IMR-90 (cell line): ENCODE measurements around the gene LDB1. TPM values are rescaled to one million over a fixed set of nuclear protein-coding genes. Genes with fewer than 3 reads are reported as not detected.

Experiments
- ATAC-seq: fragments of 200-7000 bp; cut with Tn5 transposase; 2 replicates; pipeline ENCODE4 v1.9.1; 2020; ENCODE audit warnings: low read depth, mild to moderate bottlenecking, moderate library complexity
- BruUV-seq: library from RNA; stranded (reverse); fragments of 400-500 nt; replicated peaks from 2 replicates; lab custom pipeline; 2021; lab: Mats Ljungman, UMichigan
- CTCF ChIA-PET: fragments of 300-600 bp; formaldehyde crosslinking; extraction: SDS; loops from one replicate; lab custom pipeline; 2021; ENCODE audit warnings: antibody characterized with exemption; lab: Yijun Ruan, JAX
- POLR2A ChIA-PET: fragments of 300-600 bp; sonication (Branson Sonifier 250); formaldehyde crosslinking; loops from one replicate; lab custom pipeline; 2022; ENCODE audit warnings: antibody characterized with exemption; ENCODE audit not compliant: unreplicated experiment; lab: Charles Lee
- DNase-seq: peaks from one replicate; pipeline ENCODE4 v3.0.0; 2013
- H2AFZ ChIP-seq: replicated peaks from 2 replicates; pipeline ENCODE3; 2013; ENCODE audit warnings: low read length, mild to moderate bottlenecking; ENCODE audit not compliant: poor library complexity
- H2AK5ac ChIP-seq: 2 replicates; pipeline ENCODE4 v1.6.1; 2013; ENCODE audit warnings: low read depth, low read length, inconsistent platforms
- H2AK9ac ChIP-seq: replicated peaks from 2 replicates; pipeline ENCODE3; 2013; ENCODE audit warnings: mild to moderate bottlenecking, low read depth, low read length, moderate library complexity; ENCODE audit not compliant: poor library complexity
- H2BK120ac ChIP-seq: 2 replicates; pipeline ENCODE4 v1.6.1; 2013; ENCODE audit warnings: low read depth, low read length, inconsistent platforms
- H2BK15ac ChIP-seq: 3 replicates; pipeline ENCODE4 v1.6.1; 2013; ENCODE audit warnings: low read depth, low read length, inconsistent platforms
- H2BK20ac ChIP-seq: 2 replicates; pipeline ENCODE4 v1.6.1; 2013; ENCODE audit warnings: low read depth, mild to moderate bottlenecking, inconsistent platforms, low read length, moderate library complexity
- H2BK5ac ChIP-seq: 2 replicates; pipeline ENCODE4 v1.6.1; 2013; ENCODE audit warnings: mild to moderate bottlenecking, low read depth, low read length, inconsistent platforms; ENCODE audit not compliant: poor library complexity, severe bottlenecking
- H3K14ac ChIP-seq: replicated peaks from 2 replicates; pipeline ENCODE4 v1.6.1; 2013; ENCODE audit warnings: low read depth, low read length, inconsistent platforms
- H3K18ac ChIP-seq: 2 replicates; pipeline ENCODE4 v1.6.1; 2013; ENCODE audit warnings: low read depth, low read length, control low read depth
- H3K23ac ChIP-seq: 2 replicates; pipeline ENCODE4 v1.6.1; 2013; ENCODE audit warnings: low read depth, low read length, inconsistent platforms
- H3K27ac ChIP-seq: 2 replicates; pipeline ENCODE4 v1.5.1; 2013; ENCODE audit warnings: mild to moderate bottlenecking, control low read depth, low read length; ENCODE audit not compliant: insufficient read depth
- H3K27me3 ChIP-seq: 2 replicates; pipeline ENCODE4 v1.6.1; 2013; ENCODE audit warnings: low read length; ENCODE audit not compliant: control insufficient read depth, insufficient read depth
- H3K36me3 ChIP-seq: 2 replicates; pipeline ENCODE4 v1.6.1; 2013; ENCODE audit warnings: low read length, mixed read lengths; ENCODE audit not compliant: control insufficient read depth, insufficient read depth
- H3K4ac ChIP-seq: 2 replicates; pipeline ENCODE4 v1.6.1; 2013; ENCODE audit warnings: low read depth, low read length, inconsistent platforms
- H3K4me1 ChIP-seq: 2 replicates; pipeline ENCODE4 v1.6.1; 2013; ENCODE audit warnings: low read length, mixed read lengths; ENCODE audit not compliant: control insufficient read depth, insufficient read depth
- H3K4me2 ChIP-seq: 2 replicates; pipeline ENCODE4 v1.6.1; 2013; ENCODE audit warnings: low read depth, mild to moderate bottlenecking, control low read depth, low read length, moderate library complexity
- H3K4me3 ChIP-seq: 2 replicates; pipeline ENCODE4 v1.5.1; 2013; ENCODE audit warnings: low read depth, mild to moderate bottlenecking, control low read depth, low read length, moderate library complexity; ENCODE audit not compliant: insufficient read depth
- H3K56ac ChIP-seq: 2 replicates; pipeline ENCODE4 v1.6.1; 2013; ENCODE audit warnings: low read length, inconsistent platforms; ENCODE audit not compliant: insufficient read depth; ENCODE audit errors: extremely low read depth
- H3K79me1 ChIP-seq, 2 experiments: 2 replicates each; pipeline ENCODE4 v1.6.1; 2013; ENCODE audit warnings: low read length in 2 of 2, inconsistent platforms in 1 of 2, low read depth in 1 of 2
- H3K9ac ChIP-seq: 2 replicates; pipeline ENCODE4 v1.6.1; 2013; ENCODE audit warnings: low read depth, low read length, control low read depth
- H3K9me1 ChIP-seq: 2 replicates; pipeline ENCODE4 v1.6.1; 2013; ENCODE audit warnings: low read length, inconsistent platforms; ENCODE audit not compliant: insufficient read depth
- H3K9me3 ChIP-seq: 2 replicates; pipeline ENCODE4 v1.6.1; 2013; ENCODE audit warnings: low read length; ENCODE audit not compliant: control insufficient read depth, insufficient read depth
- H4K20me1 ChIP-seq: 2 replicates; pipeline ENCODE4 v1.6.1; 2013; ENCODE audit warnings: low read length, inconsistent platforms; ENCODE audit not compliant: insufficient read depth
- H4K5ac ChIP-seq: 2 replicates; pipeline ENCODE4 v1.6.1; 2013; ENCODE audit warnings: mild to moderate bottlenecking, low read depth, low read length, control low read depth
- H4K8ac ChIP-seq, 2 experiments: 2 replicates each; pipeline ENCODE4 v1.6.1; 2013; ENCODE audit warnings: low read depth in 2 of 2, low read length in 2 of 2, control low read depth in 1 of 2, inconsistent platforms in 1 of 2
- H4K91ac ChIP-seq: 2 replicates; pipeline ENCODE4 v1.6.1; 2013; ENCODE audit warnings: low read depth, low read length, inconsistent platforms; ENCODE audit not compliant: insufficient read depth
- MAZ ChIP-seq: IDR thresholded peaks from 2 replicates; pipeline ENCODE4 v1.6.1; 2012; ENCODE audit warnings: low read depth, mild to moderate bottlenecking, low read length, improper control_type of control experiment, moderate library complexity, borderline replicate concordance
- NFE2L2 ChIP-seq: fragments of 150-350 bp; IDR thresholded peaks from 2 replicates; pipeline ENCODE4 v1.6.1; 2016; ENCODE audit warnings: low read depth, mild to moderate bottlenecking, low read length
- RAD21 ChIP-seq: IDR thresholded peaks from 2 replicates; pipeline ENCODE4 v1.6.1; 2012; ENCODE audit warnings: low read length, improper control_type of control experiment
- WGBS, 2 experiments: methylation state at CpG; one replicate each; pipeline versions ENCODE4 v1.1.5 to v1.1.7; 2013; ENCODE audit warnings: missing lambda C conversion rate in 2 of 2; ENCODE audit not compliant: insufficient read length in 1 of 2; ENCODE audit errors: extremely low coverage in 2 of 2; 5-methylcytosine and 5-hydroxymethylcytosine counted together
- dilution Hi-C: fragments of 300-500 bp; cut with HindIII; formaldehyde crosslinking; loops from one replicate; pipeline ENCODE4 v1.14.3; 2018; ENCODE audit warnings: low sequenced_read_pairs; ENCODE audit not compliant: unreplicated experiment
- in situ Hi-C: fragments of 300-500 bp; cut with MboI; formaldehyde crosslinking; loops from 3 replicates; pipeline ENCODE4 v1.14.3; 2019; ENCODE audit warnings: low sequenced_read_pairs, inconsistent platforms, mixed read lengths
- intact Hi-C: fragments of 100-400 bp; cut with micrococcal nuclease; formaldehyde crosslinking; loops from 2 replicates; pipeline ENCODE4 v1.10.0; 2022
- polyA plus RNA-seq, 3 experiments: library from polyadenylated mRNA; depleted of rRNA; stranded (reverse); fragments of >200 nt; gene quantifications; 2 replicates each; pipeline ENCODE4 v1.2.3, GENCODE V29; 2012; ENCODE audit warnings: low replicate concordance in 1 of 3
- total RNA-seq: library from RNA; depleted of rRNA; stranded (reverse); fragments of >200 nt; gene quantifications from 2 replicates; pipeline ENCODE4 v1.2.3, GENCODE V29; 2012
- TF ChIP-seq, protein P1 (sequence below): fragments of 150-350 bp; IDR thresholded peaks from 2 replicates; pipeline ENCODE4 v1.6.1; 2017; ENCODE audit warnings: mild to moderate bottlenecking, antibody characterized with exemption, low read length, low read depth

The LDB1 gene
- total and polyA plus RNA-seq, 2 of the 4 experiments (the other 2 are of a cell fraction), result 47.9 to 92.4 TPM

DNA sequence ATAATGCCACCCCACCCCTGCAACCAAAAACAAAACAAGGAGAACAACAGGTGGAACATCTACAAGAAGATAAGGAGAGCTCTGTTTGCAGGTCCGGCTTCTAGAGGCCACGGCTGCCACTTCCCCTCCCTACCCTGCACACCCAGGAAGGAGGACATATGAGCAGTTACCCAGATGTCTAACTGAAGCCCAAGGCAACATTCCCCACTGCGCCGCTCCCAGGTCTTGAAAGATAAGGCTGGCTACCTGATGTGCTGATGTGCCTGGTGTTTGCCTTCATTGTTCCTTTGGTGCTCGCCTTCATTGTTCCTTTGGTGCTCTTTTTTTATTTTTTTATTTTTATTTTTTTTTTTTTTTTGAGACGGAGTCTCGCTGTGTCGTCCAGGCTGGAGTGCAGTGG lies 34.0 kb downstream of the LDB1 start:
- no peaks in the 10 kb centered on the region for H3K27me3 ChIP-seq
- no peak overlapping the region for H3K4me3 ChIP-seq
- no peak overlapping the region for H2AK5ac ChIP-seq
- ChIA-PET POLR2A (no interaction called here), CTCF (no interaction called here)
- H2BK120ac ChIP-seq, result no peak overlapping the region
- dilution Hi-C loops (no loop called here), in situ Hi-C loops (no loop called here), intact Hi-C loops (no loop called here)
- H3K23ac ChIP-seq, result no peak overlapping the region
- H3K18ac ChIP-seq, result no peak overlapping the region
- no peak overlapping the region for H2BK20ac ChIP-seq
- H4K91ac ChIP-seq, result no peak overlapping the region
- H3K4me2 ChIP-seq, result no peak overlapping the region
- no peak overlapping the region for H4K8ac ChIP-seq
- H3K4me1 ChIP-seq, result no peaks in the 10 kb centered on the region
- H4K20me1 ChIP-seq, result no peaks in the 10 kb centered on the region
- no peak overlapping the region for H2AK9ac ChIP-seq
- WGBS, 2 experiments, result 100% methylated on average over 1 of the region's 8 CpGs; no CpG with 5 or more reads in 1 of the 2 experiments
- no peak overlapping the region for H3K14ac ChIP-seq
- ATAC-seq (no peak), DNase-seq (no peak)
- H2BK5ac ChIP-seq, result no peak overlapping the region
- H3K36me3 ChIP-seq, result peaks cover 3% of the 10 kb centered on the region; the same call in 1 of the 2 replicates
- H3K4ac ChIP-seq, result no peak overlapping the region
- no peaks in the 10 kb centered on the region for H3K79me1 ChIP-seq
- no peaks in the 10 kb centered on the region; the same call in 1 of the 2 replicates for H3K9me1 ChIP-seq
- H3K56ac ChIP-seq, result no peak overlapping the region
- no peak for TF ChIP-seq MAZ
- TF ChIP-seq, protein P1, sequence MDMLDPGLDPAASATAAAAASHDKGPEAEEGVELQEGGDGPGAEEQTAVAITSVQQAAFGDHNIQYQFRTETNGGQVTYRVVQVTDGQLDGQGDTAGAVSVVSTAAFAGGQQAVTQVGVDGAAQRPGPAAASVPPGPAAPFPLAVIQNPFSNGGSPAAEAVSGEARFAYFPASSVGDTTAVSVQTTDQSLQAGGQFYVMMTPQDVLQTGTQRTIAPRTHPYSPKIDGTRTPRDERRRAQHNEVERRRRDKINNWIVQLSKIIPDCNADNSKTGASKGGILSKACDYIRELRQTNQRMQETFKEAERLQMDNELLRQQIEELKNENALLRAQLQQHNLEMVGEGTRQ, result no peak
- no peak for TF ChIP-seq NFE2L2
- no peak for TF ChIP-seq RAD21
- no TSS peak for BruUV-seq
- no peak overlapping the region for H2AFZ ChIP-seq
- no peaks in the 10 kb centered on the region for H3K9me3 ChIP-seq
- no peak overlapping the region for H2BK15ac ChIP-seq
- H3K9ac ChIP-seq, result no peak overlapping the region
- no peak overlapping the region for H4K5ac ChIP-seq
- no peak overlapping the region for H3K27ac ChIP-seq
